Measurements from ENCODE around the gene TMCO5A.

TMCO5A gene

DNA sequence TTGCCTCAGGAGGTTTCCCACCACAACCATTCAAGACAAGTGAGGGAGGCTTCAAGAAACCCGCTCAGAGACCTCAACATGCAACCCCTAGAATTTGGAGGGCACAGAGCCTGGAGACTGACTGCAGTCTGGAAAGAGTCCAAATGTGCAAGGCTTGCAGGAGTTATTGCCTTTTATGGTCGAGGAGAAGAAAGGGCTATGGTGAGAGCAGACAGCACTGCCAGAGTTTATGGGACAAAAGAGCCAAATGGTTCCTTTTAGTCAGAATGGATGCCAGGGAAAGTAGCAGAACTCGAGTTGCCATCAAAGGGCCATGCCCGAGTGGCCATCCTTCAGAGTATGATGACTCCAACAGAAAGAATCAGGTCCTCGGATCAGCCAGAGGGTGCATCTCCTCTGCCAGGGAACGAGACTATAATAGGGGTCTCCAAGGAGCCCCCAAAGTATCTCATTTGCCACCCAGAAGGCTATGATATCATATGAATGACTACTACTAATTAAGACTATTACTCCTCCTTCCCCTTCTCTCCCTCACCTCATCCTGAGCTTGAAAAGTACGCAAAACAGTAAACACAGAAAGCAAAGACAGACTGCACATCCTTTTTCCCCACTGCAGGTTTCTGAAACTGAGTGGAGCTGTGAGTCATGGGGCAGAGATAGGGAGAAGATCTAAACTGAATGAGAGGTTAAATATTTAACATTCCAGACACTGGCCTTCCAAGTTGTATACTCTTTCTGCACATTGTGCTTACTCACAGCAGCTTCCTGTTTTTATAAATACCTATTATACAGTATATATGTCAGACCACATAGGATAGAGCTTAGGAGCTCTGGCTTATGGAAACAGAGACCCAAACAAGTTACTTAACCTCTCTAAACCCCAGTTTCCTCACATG, 33.9 kb upstream of the TMCO5A start:
- DNase-seq (ENCODE audit: extremely low read depth, low read depth) = peak; percentile 56
- no peak overlapping the region for H3K4me3 ChIP-seq (replicated peaks; ENCODE audit: low read depth, low read length)

DNA sequence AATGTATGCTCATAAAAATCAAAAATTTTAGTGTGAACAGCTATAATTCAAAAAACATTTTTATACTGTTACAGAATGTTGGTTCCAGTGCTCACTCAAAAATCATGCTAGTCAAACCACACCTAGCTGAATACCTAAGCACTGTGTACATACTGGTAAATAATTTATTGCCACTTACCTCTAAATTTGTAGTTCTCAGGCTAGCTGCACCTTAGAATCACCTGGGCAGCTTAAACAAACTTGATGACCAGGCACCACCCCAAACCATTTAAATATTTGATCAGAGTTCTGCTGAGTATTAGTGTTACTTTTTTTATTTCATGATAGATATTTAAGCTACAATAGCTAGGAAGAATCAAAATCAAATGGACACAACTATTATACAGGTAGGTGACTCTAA, 32.3 kb upstream of the TMCO5A start:
- H3K4me3 ChIP-seq (replicated peaks; ENCODE audit: low read depth, low read length) = no peak overlapping the region
- no peak for DNase-seq (ENCODE audit: extremely low read depth, low read depth)
- TF ChIP-seq, protein P1, sequence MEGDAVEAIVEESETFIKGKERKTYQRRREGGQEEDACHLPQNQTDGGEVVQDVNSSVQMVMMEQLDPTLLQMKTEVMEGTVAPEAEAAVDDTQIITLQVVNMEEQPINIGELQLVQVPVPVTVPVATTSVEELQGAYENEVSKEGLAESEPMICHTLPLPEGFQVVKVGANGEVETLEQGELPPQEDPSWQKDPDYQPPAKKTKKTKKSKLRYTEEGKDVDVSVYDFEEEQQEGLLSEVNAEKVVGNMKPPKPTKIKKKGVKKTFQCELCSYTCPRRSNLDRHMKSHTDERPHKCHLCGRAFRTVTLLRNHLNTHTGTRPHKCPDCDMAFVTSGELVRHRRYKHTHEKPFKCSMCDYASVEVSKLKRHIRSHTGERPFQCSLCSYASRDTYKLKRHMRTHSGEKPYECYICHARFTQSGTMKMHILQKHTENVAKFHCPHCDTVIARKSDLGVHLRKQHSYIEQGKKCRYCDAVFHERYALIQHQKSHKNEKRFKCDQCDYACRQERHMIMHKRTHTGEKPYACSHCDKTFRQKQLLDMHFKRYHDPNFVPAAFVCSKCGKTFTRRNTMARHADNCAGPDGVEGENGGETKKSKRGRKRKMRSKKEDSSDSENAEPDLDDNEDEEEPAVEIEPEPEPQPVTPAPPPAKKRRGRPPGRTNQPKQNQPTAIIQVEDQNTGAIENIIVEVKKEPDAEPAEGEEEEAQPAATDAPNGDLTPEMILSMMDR (IDR thresholded peaks at IDR 0.05; ENCODE audit: low read depth, low read length, missing control alignments) = no peak

More for the DNA sequence above, 33.9 kb upstream of the TMCO5A start:
- TF ChIP-seq, protein P1 (IDR thresholded peaks at IDR 0.05; ENCODE audit: low read depth, low read length, missing control alignments) = no peak

DNA sequence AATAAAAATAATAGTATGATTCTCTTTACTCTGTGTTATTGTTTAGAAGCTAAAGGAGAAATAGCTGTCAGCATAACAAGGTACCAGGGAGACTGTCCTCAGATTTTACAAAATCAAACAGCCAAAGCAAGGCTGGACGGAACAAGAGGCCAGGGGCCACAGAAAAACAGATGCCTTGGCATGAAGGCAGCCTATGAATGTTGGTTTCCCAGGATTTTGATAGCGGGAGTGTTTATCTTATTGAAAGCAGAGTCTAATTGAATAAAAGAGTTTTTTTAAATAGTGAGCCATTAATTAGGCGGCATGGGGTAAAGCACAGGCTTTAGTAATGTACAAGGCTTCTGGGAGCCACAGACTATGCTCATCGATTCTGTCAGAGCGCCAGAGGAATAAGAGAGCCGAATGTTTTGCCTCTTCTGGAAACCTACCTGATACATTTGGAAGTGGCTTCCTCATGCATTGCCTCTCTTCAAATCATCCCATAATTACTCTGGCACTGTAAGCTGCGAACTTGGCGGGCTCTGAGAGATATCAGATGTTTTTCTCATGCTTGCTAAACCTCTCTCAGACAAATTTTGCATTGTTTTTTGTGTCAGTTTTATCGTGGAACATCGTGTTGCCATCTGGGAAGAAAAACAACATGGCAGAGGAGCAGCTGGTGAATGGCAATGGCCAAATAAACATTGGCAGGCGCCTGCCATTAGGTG, 30.4 kb upstream of the TMCO5A start:
- TF ChIP-seq, protein P1 (IDR thresholded peaks at IDR 0.05; ENCODE audit: low read depth, low read length, missing control alignments) = no peak
- DNase-seq (ENCODE audit: extremely low read depth, low read depth) = no peak
- no peak overlapping the region for H3K4me3 ChIP-seq (replicated peaks; ENCODE audit: low read depth, low read length)

DNA sequence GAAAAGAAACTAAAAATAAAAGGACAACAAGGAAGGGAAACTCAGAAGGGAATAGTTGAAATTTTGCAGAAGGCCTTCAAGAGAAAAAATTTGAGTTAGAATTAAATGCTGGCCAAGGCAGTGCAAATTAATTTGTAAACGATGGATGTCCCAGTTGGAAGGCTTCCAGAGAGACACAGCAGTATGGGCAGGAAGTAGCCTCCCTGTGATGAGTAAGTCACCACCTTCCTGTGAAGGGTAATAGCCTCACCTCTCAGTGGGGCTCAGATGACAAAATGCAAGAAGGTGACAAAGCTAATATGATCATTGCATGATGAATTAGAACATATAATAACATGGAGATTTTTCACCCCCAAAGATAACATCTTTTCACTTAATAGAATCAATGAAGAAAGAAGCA, 27.3 kb upstream of the TMCO5A start:
- TF ChIP-seq, protein P1 (IDR thresholded peaks at IDR 0.05; ENCODE audit: low read depth, low read length, missing control alignments) = no peak
- no peak overlapping the region for H3K4me3 ChIP-seq (replicated peaks; ENCODE audit: low read depth, low read length)
- DNase-seq (ENCODE audit: extremely low read depth, low read depth) = no peak

DNA sequence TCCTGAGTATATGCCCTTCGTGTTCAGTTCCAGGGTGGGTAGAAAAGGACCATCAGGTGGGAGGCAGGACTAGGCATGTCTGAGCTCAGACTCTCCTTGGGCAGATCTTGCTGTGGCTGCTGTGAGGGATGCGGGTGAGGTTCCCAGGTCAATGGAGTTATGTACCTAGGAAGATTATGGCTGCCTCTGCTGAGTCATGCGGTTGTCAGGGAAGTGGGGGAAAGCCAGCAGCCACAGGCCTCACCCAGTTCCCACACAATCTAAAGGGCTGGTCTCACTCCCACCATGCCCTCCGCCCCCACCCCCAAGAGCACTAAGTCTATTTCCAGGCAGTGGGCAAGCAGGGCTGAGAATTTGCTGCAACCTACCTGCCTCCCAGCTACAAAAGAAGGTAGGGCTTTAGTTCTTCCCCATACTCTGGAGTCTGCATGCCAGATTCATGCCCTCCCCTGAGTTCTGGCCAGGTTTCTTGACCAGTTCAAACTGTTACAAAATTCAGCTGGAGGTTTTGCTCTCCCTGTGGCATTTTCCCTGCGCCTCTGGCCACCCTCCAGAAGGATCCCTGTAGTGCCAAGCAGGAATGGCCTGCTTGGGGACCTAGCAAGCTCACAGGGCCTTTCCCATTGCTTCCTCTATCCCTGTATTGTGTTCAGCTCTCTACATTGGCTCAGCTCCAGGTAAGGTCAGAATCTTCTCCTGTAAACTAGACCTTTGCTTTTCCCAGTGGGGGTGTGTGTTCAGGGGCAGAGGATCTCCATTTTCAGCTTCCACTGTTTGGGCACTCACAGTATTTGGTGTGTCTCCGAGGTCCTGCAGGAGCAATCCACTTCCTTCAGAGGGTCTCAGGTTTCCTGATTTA, 12.7 kb upstream of the TMCO5A start:
- H3K4me3 ChIP-seq (replicated peaks; ENCODE audit: low read depth, low read length) = no peak overlapping the region
- no peak for DNase-seq (ENCODE audit: extremely low read depth, low read depth)
- TF ChIP-seq, protein P1 (IDR thresholded peaks at IDR 0.05; ENCODE audit: low read depth, low read length, missing control alignments) = no peak

DNA sequence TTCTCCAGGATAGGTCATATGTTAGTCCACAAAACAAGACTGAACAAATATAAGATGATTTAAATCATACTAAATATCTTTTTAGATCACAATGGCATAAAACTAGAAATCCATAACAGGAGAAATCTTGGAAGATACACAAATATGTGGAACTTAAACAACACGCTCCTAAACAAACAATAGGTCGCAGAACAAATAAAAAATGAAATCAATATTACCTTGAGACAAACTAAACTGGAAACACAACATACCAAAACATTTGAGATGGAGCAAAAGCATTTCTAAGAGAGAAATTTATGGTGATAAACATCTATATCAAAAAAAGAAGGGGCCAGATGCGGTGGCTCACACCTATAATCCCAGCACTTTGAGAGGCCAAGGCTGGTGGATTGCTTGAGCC, 8.3 kb upstream of the TMCO5A start:
- TF ChIP-seq, protein P1 (IDR thresholded peaks at IDR 0.05; ENCODE audit: low read depth, low read length, missing control alignments) = no peak
- DNase-seq (ENCODE audit: extremely low read depth, low read depth) = no peak
- H3K4me3 ChIP-seq (replicated peaks; ENCODE audit: low read depth, low read length) = no peak overlapping the region

Measured in HFF-Myc (cell line).